Measurements from ENCODE around the gene DNAAF2. TPM values are rescaled to one million over a fixed set of nuclear protein-coding genes. Genes with fewer than 3 reads are reported as not detected.

Gene DNAAF2
- total RNA-seq, 1 experiment from 2014 or later: 13.7 TPM

GRCh38 chr14:49598189-49598484 is 36.9 kb downstream of the DNAAF2 start:
- H4K20me1 ChIP-seq (ENCODE audit: insufficient read depth): no peaks in the 10 kb centered on the region
- CTCF ChIA-PET: interaction anchor here (2.2 kb wide), 1 partner anchor 12 kb away, joined by 9 read pairs; the partner anchor contains the start of gene RPS29
- intact Hi-C loops (cut with micrococcal nuclease): no loop called here
- POLR2A ChIA-PET: interaction anchor here (0.6 to 1.6 kb wide), 4 partner anchors 8 to 22 kb away, joined by 3 to 12 read pairs (median 6); partner anchors contain the start of genes MGAT2, RPL36AL and RPS29
- peak overlapping the region; percentile 95 for H3K4me2 ChIP-seq (ENCODE audit: low read length)
- H3K4me1 ChIP-seq (ENCODE audit: control insufficient read depth in 1 of 2, insufficient read depth in 2 of 2, low read length in 2 of 2): peaks cover 26 to 47% of the 10 kb centered on the region in 2 experiments
- peak overlapping the region; percentile 99 for H3K27ac ChIP-seq (ENCODE audit: low read depth, low read length)
- H3K4me3 ChIP-seq (replicated peaks in 1 of 2; ENCODE audit: low read depth in 1 of 2, low read length in 2 of 2): peak overlapping the region; percentile 94 to 99
- H3K27me3 ChIP-seq (ENCODE audit: insufficient read depth, low read length): no peaks in the 10 kb centered on the region
- ATAC-seq (no peak; the same call in 1 of the 2 replicates), DNase-seq (ENCODE audit: low read depth, low spot score) (no peak)
- no TSS peak for BruUV-seq (replicated peaks)
- no peaks in the 10 kb centered on the region for H3K9me2 ChIP-seq (ENCODE audit: insufficient read depth)
- RAD21 ChIA-PET (ENCODE audit: low non-redundant PET in 1 of 2, low total read pairs in 2 of 2, uncharacterized antibody in 2 of 2, unreplicated experiment in 2 of 2): no interaction called here
- H3K79me2 ChIP-seq (ENCODE audit: insufficient read depth, low read length): peaks cover 53% of the 10 kb centered on the region
- H3K36me3 ChIP-seq (ENCODE audit: control insufficient read depth in 1 of 2, insufficient read depth in 2 of 2, low read length in 2 of 2): peaks cover 0 to 2% of the 10 kb centered on the region in 2 experiments; a peak in 1 of 4 replicates
- no peaks in the 10 kb centered on the region for H3K9me3 ChIP-seq (ENCODE audit: control insufficient read depth in 1 of 2, insufficient read depth in 1 of 2, low read depth in 1 of 2, low read length in 2 of 2)
- H2AFZ ChIP-seq (ENCODE audit: low read depth, low read length, poor library complexity, severe bottlenecking): no peak overlapping the region
- H3K9ac ChIP-seq (ENCODE audit: low read length): peak overlapping the region; percentile 100
- TF ChIP-seq TCF7L2 (IDR thresholded peaks at IDR 0.05; ENCODE audit: borderline replicate concordance, extremely low read depth, insufficient read depth, insufficient read length) (no peak), ZFX (IDR thresholded peaks at IDR 0.05) (0 out of 2 replicates have a peak, but pooled peaks have one; percentile 54), SRF (IDR thresholded peaks at IDR 0.05; ENCODE audit: low read depth) (no peak), POLR2A (IDR thresholded peaks at IDR 0.05; ENCODE audit: borderline replicate concordance, extremely low read depth, insufficient read depth, insufficient read length) (no peak), YY1 (IDR thresholded peaks at IDR 0.05; ENCODE audit: extremely low read depth, insufficient replicate concordance, low read depth, low read length) (no peak), SP1 (IDR thresholded peaks at IDR 0.05; ENCODE audit: low read depth) (no peak)

GRCh38 chr14:49594347-49595091 is 40.5 kb downstream of the DNAAF2 start:
- no peaks in the 10 kb centered on the region for H4K20me1 ChIP-seq (ENCODE audit: insufficient read depth)
- no TSS peak for BruUV-seq (replicated peaks)
- no peaks in the 10 kb centered on the region for H3K27me3 ChIP-seq (ENCODE audit: insufficient read depth, low read length)
- no peak overlapping the region for H3K27ac ChIP-seq (ENCODE audit: low read depth, low read length)
- H3K4me1 ChIP-seq (ENCODE audit: control insufficient read depth in 1 of 2, insufficient read depth in 2 of 2, low read length in 2 of 2): peaks cover 14 to 29% of the 10 kb centered on the region in 2 experiments
- RAD21 ChIA-PET (ENCODE audit: low non-redundant PET in 1 of 2, low total read pairs in 2 of 2, uncharacterized antibody in 2 of 2, unreplicated experiment in 2 of 2): no interaction called here
- H3K4me3 ChIP-seq (replicated peaks in 1 of 2; ENCODE audit: low read depth in 1 of 2, low read length in 2 of 2): no peak overlapping the region
- H3K9me3 ChIP-seq (ENCODE audit: control insufficient read depth in 1 of 2, insufficient read depth in 1 of 2, low read depth in 1 of 2, low read length in 2 of 2): no peaks in the 10 kb centered on the region
- no peak for DNase-seq (ENCODE audit: low read depth, low spot score)
- TF ChIP-seq POLR2A (IDR thresholded peaks at IDR 0.05; ENCODE audit: borderline replicate concordance, extremely low read depth, insufficient read depth, insufficient read length) (no peak), CBX3 (IDR thresholded peaks at IDR 0.05; ENCODE audit: low read depth) (no peak), YY1 (IDR thresholded peaks at IDR 0.05; ENCODE audit: extremely low read depth, insufficient replicate concordance, low read depth, low read length) (no peak), RAD21 (IDR thresholded peaks at IDR 0.05; ENCODE audit: low read depth) (no peak), FOSL1 (IDR thresholded peaks at IDR 0.05; ENCODE audit: low read depth) (no peak), SRF (IDR thresholded peaks at IDR 0.05; ENCODE audit: low read depth) (no peak), SP1 (IDR thresholded peaks at IDR 0.05; ENCODE audit: low read depth) (no peak), REST (IDR thresholded peaks at IDR 0.05; ENCODE audit: low read depth) (no peak), CEBPB (IDR thresholded peaks at IDR 0.05; ENCODE audit: low read depth) (no peak), POLR2AphosphoS5 (IDR thresholded peaks at IDR 0.05; ENCODE audit: low read depth, low read length) (no peak)
- intact Hi-C loops (cut with micrococcal nuclease): no loop called here
- no peaks in the 10 kb centered on the region for H3K36me3 ChIP-seq (ENCODE audit: control insufficient read depth in 1 of 2, insufficient read depth in 2 of 2, low read length in 2 of 2)
- no peaks in the 10 kb centered on the region for H3K9me2 ChIP-seq (ENCODE audit: insufficient read depth)
- no peak overlapping the region for H2AFZ ChIP-seq (ENCODE audit: low read depth, low read length, poor library complexity, severe bottlenecking)
- H3K4me2 ChIP-seq (ENCODE audit: low read length): peak overlapping the region; percentile 49
- no peak overlapping the region for H3K9ac ChIP-seq (ENCODE audit: low read length)
- CTCF ChIA-PET: interaction anchor here (1.3 to 2.7 kb wide), 2 partner anchors 8 to 40 kb away, joined by 3 to 16 read pairs; partner anchors contain the start of genes DNAAF2 and RPS29
- POLR2A ChIA-PET: interaction anchor here (1.1 to 2.5 kb wide), 3 partner anchors 8 to 26 kb away, joined by 6 to 15 read pairs (median 6); partner anchors contain the start of genes RPL36AL and RPS29
- H3K79me2 ChIP-seq (ENCODE audit: insufficient read depth, low read length): peaks cover 25% of the 10 kb centered on the region
- ATAC-seq: no peak
